Measurements from ENCODE around the gene MST1.

The MST1 gene

GRCh38 chr3:49674497-49674983 lies 14.7 kb downstream of the MST1 start:
- no peak for DNase-seq (ENCODE audit: low read depth)

GRCh38 chr3:49673715-49674496 lies 15.4 kb downstream of the MST1 start, which contains the start of gene APEH:
TSS of gene APEH (plus strand) at chr3:49674351. CDS start at chr3:49674402, 51 bp downstream.
- DNase-seq (ENCODE audit: low read depth): peak; percentile 94

- peak; percentile 8 for DNase-seq (ENCODE audit: low read depth)
Observed at GRCh38 chr3:49673121-49673714, 16.1 kb downstream of the MST1 start.

- DNase-seq (ENCODE audit: low read depth): peak; percentile 20
Observed at GRCh38 chr3:49671291-49672288, 17.7 kb downstream of the MST1 start.

- DNase-seq (ENCODE audit: low read depth): no peak
Observed at GRCh38 chr3:49670940-49671290, 18.4 kb downstream of the MST1 start.

GRCh38 chr3:49669352-49669751 lies 19.9 kb downstream of the MST1 start:
- DNase-seq (ENCODE audit: low read depth): no peak

GRCh38 chr3:49668861-49669260 lies 20.4 kb downstream of the MST1 start:
- no peak for DNase-seq (ENCODE audit: low read depth)

GRCh38 chr3:49668414-49668797 lies 20.9 kb downstream of the MST1 start:
- DNase-seq (ENCODE audit: low read depth): no peak

GRCh38 chr3:49667701-49668413 lies 21.4 kb downstream of the MST1 start:
- no peak for DNase-seq (ENCODE audit: low read depth)

GRCh38 chr3:49666592-49666991 lies 22.7 kb downstream of the MST1 start:
- no peak for DNase-seq (ENCODE audit: low read depth)

GRCh38 chr3:49665822-49666519 lies 23.3 kb downstream of the MST1 start:
- no peak for DNase-seq (ENCODE audit: low read depth)

- no peak for DNase-seq (ENCODE audit: low read depth)
Observed at GRCh38 chr3:49664300-49664699, 25.0 kb downstream of the MST1 start.

GRCh38 chr3:49663831-49664230 lies 25.4 kb downstream of the MST1 start:
- no peak for DNase-seq (ENCODE audit: low read depth)

- DNase-seq (ENCODE audit: low read depth): no peak
Observed at GRCh38 chr3:49662720-49663413, 26.4 kb downstream of the MST1 start.

GRCh38 chr3:49662021-49662420 lies 27.3 kb downstream of the MST1 start:
- no peak for DNase-seq (ENCODE audit: low read depth)

- DNase-seq (ENCODE audit: low read depth): no peak
Observed at GRCh38 chr3:49661281-49661680, 28.0 kb downstream of the MST1 start.

- DNase-seq (ENCODE audit: low read depth): no peak
Observed at GRCh38 chr3:49659756-49660155, 29.5 kb downstream of the MST1 start.

GRCh38 chr3:49658711-49659110 lies 30.6 kb downstream of the MST1 start:
- DNase-seq (ENCODE audit: low read depth): no peak

- no peak for DNase-seq (ENCODE audit: low read depth)
Observed at GRCh38 chr3:49657208-49657915, 31.9 kb downstream of the MST1 start.
